Loucy (cell line): ENCODE data around the gene CHN1.

Source experiments
- CTCF ChIP-seq: fragments of 200-600 bp; sonication (generic); conservative IDR thresholded peaks from 2 replicates; pipeline ENCODE4 v1.5.1; 2014; ENCODE audit warnings: mild to moderate bottlenecking, antibody characterized with exemption, low read length
- EZH2phosphoT487 ChIP-seq: fragments of 200-600 bp; IDR thresholded peaks from 2 replicates; pipeline ENCODE4 v1.6.1; 2018; ENCODE audit warnings: antibody characterized with exemption, mild to moderate bottlenecking, moderate library complexity, borderline replicate concordance

DNA sequence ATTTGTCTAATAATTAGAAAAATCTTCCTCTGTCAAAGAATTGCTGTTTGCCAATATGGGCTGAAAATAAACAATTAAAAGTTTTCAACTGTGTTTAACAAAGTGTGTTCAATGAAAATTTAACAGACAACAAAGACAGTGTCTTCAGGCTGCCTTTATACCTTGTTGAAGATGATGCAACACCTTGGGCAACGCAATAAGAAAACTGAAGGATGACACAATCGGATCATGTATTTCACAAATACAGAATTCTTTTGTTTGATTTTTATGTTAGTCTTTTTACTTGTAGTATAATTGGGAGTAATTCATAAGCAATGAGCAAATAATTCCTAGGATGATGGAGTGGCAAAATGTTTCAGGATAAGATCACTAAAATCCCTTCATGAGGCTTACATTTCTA, 27.8 kb downstream of the CHN1 start:
- no peak for TF ChIP-seq EZH2phosphoT487
- no peak for TF ChIP-seq CTCF
